Right lobe of liver (tissue), 6 donors: ENCODE data around the gene EXD2. TPM values are rescaled to one million over a fixed set of nuclear protein-coding genes. Genes with fewer than 3 reads are reported as not detected.
A peak's percentile ranks its signal among the peaks of the same experiment; 100 is the strongest.

Experiments used
- ATAC-seq, 4 donors: fragments of 200-7000 bp; cut with Tn5 transposase; one replicate each; pipeline ENCODE4 v1.9.1; 2020; ENCODE audit warnings: mild to moderate bottlenecking in 4 of 4, moderate library complexity in 4 of 4
- DNase-seq, 3 donors: peaks; one replicate each; pipeline ENCODE4 v3.0.0-alpha.2; 2020
- H3K27ac ChIP-seq, 3 donors: fragments of 200-600 bp; one replicate each; pipeline ENCODE4 v1.8.0; 2022
- H3K27me3 ChIP-seq, 2 donors: fragments of 200-600 bp; one replicate each; pipeline ENCODE4 v1.8.0; 2022
- H3K36me3 ChIP-seq, 4 donors: fragments of 200-600 bp; sonication (generic) in 1 of 4; one replicate each; pipeline versions ENCODE4 v1.5.1 to v1.8.0; 2017 to 2022; ENCODE audit warnings: control low read depth in 1 of 4
- H3K4me1 ChIP-seq, 4 donors: fragments of 200-600 bp; sonication (generic) in 1 of 4; one replicate each; pipeline versions ENCODE4 v1.5.1 to v1.8.0; 2017 to 2022; ENCODE audit warnings: control low read depth in 1 of 4
- H3K4me3 ChIP-seq, 3 donors: fragments of 200-600 bp; one replicate each; pipeline ENCODE4 v1.8.0; 2022
- H3K9me3 ChIP-seq, 4 donors: fragments of 200-600 bp; sonication (generic) in 1 of 4; one replicate each; pipeline versions ENCODE4 v1.5.1 to v1.8.0; 2017 to 2022; ENCODE audit warnings: control low read depth in 1 of 4
- POLR2A ChIP-seq: fragments of 450-650 bp; IDR thresholded peaks from one replicate; pipeline ENCODE4 v1.6.1; 2017; ENCODE audit warnings: antibody characterized with exemption, mild to moderate bottlenecking
- WGBS: methylation state at CpG from one replicate; pipeline ENCODE4 v1.1.6; 2018; ENCODE audit warnings: low coverage, low lambda C conversion rate; ENCODE audit not compliant: insufficient coverage; ENCODE audit errors: missing lambda C conversion rate; 5-methylcytosine and 5-hydroxymethylcytosine counted together
- intact Hi-C, 2 donors: fragments of 100-400 bp; cut with DNase I; formaldehyde crosslinking; loops; one replicate each; pipeline versions ENCODE4 v1.11.2 to v1.14.1; 2022
- total RNA-seq, 6 experiments: library from RNA; depleted of rRNA in 2 of 6; stranded (reverse); fragments of >200 nt in 2 of 6; fragmentation: NEBNext Ultra II Directional in 3 of 6; extraction: Animal tissue kit (Norgen Biotek cat#: 25700) in 3 of 6; gene quantifications; one replicate each; pipeline versions ENCODE4 v1.1.0 to v1.2.4, GENCODE V29; 2016 to 2023
- TF ChIP-seq, protein P1 (sequence below), 4 donors: fragments of 200-600 bp in 3 of 4; fragments of 450-650 bp in 1 of 4; IDR thresholded peaks; one replicate each; pipeline versions ENCODE4 v1.5.1 to v1.8.0; 2016 to 2022; ENCODE audit warnings: antibody characterized with exemption in 4 of 4, mild to moderate bottlenecking in 2 of 4
- donor health status: DM: no; HTN: yes; CAD: no.
- donor health status: DM: no; HTN: no; CAD: no.
- donor health status: DM: no; HTN: no; CAD: no.
- donor health status: DM: no; HTN: yes; CAD: no.
- donor health status: DM: no; HTN: yes; CAD: no.

EXD2 gene
- total RNA-seq, 6 experiments from 2014 or later = 7.4 to 10.4 (median 8.2) TPM

DNA sequence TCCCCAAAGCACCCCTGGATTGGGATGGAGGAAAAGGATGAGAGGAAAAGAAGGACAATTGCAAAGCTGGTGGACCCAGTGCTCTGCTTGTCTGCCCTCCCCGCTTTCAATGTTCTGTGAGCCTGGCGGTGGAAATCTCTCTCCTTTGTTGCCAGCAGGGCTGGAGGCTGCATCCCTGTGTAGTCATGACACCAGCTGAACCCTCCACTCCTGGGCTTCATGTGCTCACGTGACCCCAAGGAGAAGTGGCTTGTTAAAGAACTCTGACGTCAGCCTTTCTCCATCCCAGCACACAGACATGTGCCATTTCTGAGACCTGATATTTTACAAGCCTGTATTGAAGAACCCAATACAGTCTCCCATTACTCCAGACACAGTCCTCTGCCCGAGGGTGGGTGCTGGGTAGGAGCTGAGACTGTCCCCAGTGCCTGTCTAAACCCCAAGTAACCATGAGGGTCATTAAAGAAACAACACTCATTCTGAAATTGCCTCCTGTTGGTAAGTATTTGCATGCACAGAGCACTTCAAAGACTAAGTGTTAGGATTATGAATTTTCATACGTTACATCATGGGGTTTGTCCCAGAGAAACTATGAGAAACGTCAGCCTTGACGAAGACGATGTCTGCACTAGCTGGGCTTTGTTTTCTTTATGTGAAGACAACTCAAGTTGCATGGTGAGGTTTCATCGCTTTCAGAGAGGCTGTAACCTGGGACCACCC is 90.3 kb downstream of the EXD2 start:
- TF ChIP-seq POLR2A = no peak
- TF ChIP-seq, protein P1, sequence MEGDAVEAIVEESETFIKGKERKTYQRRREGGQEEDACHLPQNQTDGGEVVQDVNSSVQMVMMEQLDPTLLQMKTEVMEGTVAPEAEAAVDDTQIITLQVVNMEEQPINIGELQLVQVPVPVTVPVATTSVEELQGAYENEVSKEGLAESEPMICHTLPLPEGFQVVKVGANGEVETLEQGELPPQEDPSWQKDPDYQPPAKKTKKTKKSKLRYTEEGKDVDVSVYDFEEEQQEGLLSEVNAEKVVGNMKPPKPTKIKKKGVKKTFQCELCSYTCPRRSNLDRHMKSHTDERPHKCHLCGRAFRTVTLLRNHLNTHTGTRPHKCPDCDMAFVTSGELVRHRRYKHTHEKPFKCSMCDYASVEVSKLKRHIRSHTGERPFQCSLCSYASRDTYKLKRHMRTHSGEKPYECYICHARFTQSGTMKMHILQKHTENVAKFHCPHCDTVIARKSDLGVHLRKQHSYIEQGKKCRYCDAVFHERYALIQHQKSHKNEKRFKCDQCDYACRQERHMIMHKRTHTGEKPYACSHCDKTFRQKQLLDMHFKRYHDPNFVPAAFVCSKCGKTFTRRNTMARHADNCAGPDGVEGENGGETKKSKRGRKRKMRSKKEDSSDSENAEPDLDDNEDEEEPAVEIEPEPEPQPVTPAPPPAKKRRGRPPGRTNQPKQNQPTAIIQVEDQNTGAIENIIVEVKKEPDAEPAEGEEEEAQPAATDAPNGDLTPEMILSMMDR (IDR thresholded peaks at IDR 0.05) = no peak
- 76% methylated on average over 6 of the region's 10 CpGs for WGBS
- Histone ChIP-seq H3K9me3 (no peaks in the 10 kb centered on the region), H3K4me3 (no peak overlapping the region), H3K4me1 (peaks cover 0 to 5% (median 0%) of the 10 kb centered on the region in 4 donors), H3K36me3 (no peaks in the 10 kb centered on the region), H3K27ac (no peak overlapping the region), H3K27me3 (no peaks in the 10 kb centered on the region)
- intact Hi-C loops = no loop called here
- ATAC-seq = no peak
- no peak for DNase-seq

DNA sequence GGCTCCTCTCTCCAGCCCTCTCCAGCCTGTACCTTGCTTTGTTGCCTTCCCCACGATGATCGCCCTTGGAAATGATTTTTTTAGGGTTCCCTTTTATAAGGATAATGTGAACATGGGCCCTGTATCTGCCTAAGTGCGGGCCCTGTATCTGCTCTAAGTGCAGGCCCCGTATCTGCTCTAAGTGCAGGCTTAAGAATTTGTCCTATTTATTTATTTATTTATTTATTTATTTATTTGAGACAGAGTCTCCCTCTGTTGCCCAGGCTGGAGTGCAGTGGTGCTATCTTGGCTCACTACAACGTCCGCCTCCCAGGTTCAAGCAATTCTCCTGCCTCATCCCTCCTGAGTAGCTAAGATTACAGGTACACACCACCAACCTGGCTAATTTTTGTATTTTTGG is 91.2 kb downstream of the EXD2 start:
- H3K9me3 ChIP-seq = no peaks in the 10 kb centered on the region
- DNase-seq (no peak), ATAC-seq (no peak)
- intact Hi-C loops = no loop called here
- peaks cover 0 to 7% (median 0%) of the 10 kb centered on the region in 4 donors for H3K4me1 ChIP-seq
- H3K36me3 ChIP-seq = no peaks in the 10 kb centered on the region
- H3K27me3 ChIP-seq = no peaks in the 10 kb centered on the region
- 100% methylated on average over 4 of the region's 6 CpGs for WGBS
- no peak for TF ChIP-seq POLR2A
- TF ChIP-seq, protein P1 (IDR thresholded peaks at IDR 0.05) = no peak
- no peak overlapping the region for H3K4me3 ChIP-seq
- H3K27ac ChIP-seq = no peak overlapping the region

DNA sequence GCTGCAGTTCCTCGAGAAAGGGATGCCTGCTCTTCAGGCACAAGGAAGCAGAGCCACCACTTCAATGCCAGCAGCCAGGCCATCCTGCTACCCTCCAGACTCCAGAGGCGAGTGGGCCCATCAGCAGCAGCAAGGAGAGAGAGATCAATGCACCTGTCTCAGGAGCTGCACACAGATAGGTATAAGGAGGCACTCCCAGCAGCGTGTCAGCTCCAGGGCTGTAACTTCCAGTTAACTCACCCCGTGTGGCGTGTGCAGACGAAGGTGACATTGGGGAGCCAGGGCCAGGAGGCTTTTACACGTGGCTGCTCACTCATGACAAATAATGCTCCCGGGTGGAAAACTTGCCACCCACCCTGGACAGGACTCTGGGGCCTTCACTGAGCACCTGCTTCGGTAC is 92.9 kb downstream of the EXD2 start:
- H3K4me3 ChIP-seq = no peak overlapping the region
- H3K36me3 ChIP-seq = no peaks in the 10 kb centered on the region
- no peak overlapping the region for H3K27ac ChIP-seq
- DNase-seq (no peak), ATAC-seq (no peak)
- no peaks in the 10 kb centered on the region for H3K27me3 ChIP-seq
- intact Hi-C loops = no loop called here
- TF ChIP-seq POLR2A = no peak
- H3K9me3 ChIP-seq = no peaks in the 10 kb centered on the region
- WGBS = 0% methylated on average over 1 of the region's 9 CpGs
- peaks cover 0 to 19% (median 0%) of the 10 kb centered on the region in 4 donors for H3K4me1 ChIP-seq

DNA sequence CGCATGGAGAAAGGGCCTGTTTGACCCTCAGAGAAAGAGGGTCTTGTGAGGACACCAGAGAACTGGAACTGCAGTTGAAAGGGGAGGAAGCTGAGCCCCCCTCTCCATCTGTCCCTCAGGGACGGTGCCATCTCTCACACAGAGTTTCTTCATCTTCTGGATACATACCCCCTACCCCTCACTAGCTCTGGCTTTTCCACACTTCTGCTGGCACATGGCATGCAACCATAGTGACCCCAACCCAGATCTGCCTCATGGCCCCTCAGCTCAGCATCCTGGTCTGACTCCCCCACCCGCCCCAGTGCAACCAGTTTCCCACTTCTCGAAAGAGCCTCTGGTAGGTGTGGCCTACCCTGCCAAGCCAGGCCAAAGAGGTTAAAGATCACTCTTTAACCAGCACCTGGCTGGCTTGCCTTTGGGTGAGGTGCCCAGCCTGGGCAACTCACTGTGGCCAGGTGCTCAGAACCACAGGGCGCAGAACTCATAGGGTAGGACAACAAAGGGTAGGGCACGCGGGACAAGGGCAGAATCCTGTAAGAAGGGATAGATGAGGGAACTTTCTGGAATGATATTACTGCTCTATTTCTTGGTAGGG is 94.5 kb downstream of the EXD2 start:
- 48% methylated on average over 7 of the region's 7 CpGs for WGBS
- peak; percentile 43 to 80 (median 71) for DNase-seq
- no peak overlapping the region for H3K27ac ChIP-seq
- TF ChIP-seq, protein P1 (IDR thresholded peaks at IDR 0.05) = no peak
- TF ChIP-seq POLR2A = no peak
- H3K4me1 ChIP-seq = peaks cover 0 to 19% (median 0%) of the 10 kb centered on the region in 4 donors
- H3K4me3 ChIP-seq = no peak overlapping the region
- H3K27me3 ChIP-seq = no peaks in the 10 kb centered on the region
- no peaks in the 10 kb centered on the region for H3K9me3 ChIP-seq
- intact Hi-C loops = no loop called here
- H3K36me3 ChIP-seq = no peaks in the 10 kb centered on the region
- peak; percentile 72 to 93 (median 88) for ATAC-seq
